HG03139 (cell line): Measurements from ENCODE around the gene STIP1.

Source experiments
- ATAC-seq: cut with Tn5 transposase; IDR thresholded peaks from one replicate; pipeline ENCODE4 v1.9.1; 2021; ENCODE audit not compliant: unreplicated experiment

STIP1 gene

GRCh38 chr11:64196626-64197025 is 10.7 kb downstream of the STIP1 start:
- no peak for ATAC-seq

- ATAC-seq: no peak
These were observed 12.5 kb downstream of the STIP1 start for GRCh38 chr11:64198511-64198910.

- ATAC-seq: no peak
These were observed 15.6 kb downstream of the STIP1 start for GRCh38 chr11:64201543-64201942.

- ATAC-seq: no peak
These were observed 17.0 kb downstream of the STIP1 start for GRCh38 chr11:64202992-64203391.

GRCh38 chr11:64203421-64204079 is 17.6 kb downstream of the STIP1 start:
- ATAC-seq: no peak

- no peak for ATAC-seq
These were observed 18.1 kb downstream of the STIP1 start for GRCh38 chr11:64204080-64204440.

GRCh38 chr11:64204464-64204989 is 18.6 kb downstream of the STIP1 start:
- ATAC-seq: no peak

- ATAC-seq: peak; percentile 34
These were observed 20.7 kb downstream of the STIP1 start, which contains the start of gene FERMT3 for GRCh38 chr11:64206457-64207255. Gene FERMT3, plus strand, starts transcription at chr11:64206721. Its CDS starts 644 bp downstream, at chr11:64207365.

- ATAC-seq: peak; percentile 59
These were observed 21.5 kb downstream of the STIP1 start for GRCh38 chr11:64207256-64208085.

GRCh38 chr11:64208086-64208795 is 22.3 kb downstream of the STIP1 start:
- no peak for ATAC-seq

- ATAC-seq: no peak
These were observed 23.0 kb downstream of the STIP1 start for GRCh38 chr11:64208796-64209562.

- no peak for ATAC-seq
These were observed 23.5 kb downstream of the STIP1 start for GRCh38 chr11:64209563-64209843.

- no peak for ATAC-seq
These were observed 24.5 kb downstream of the STIP1 start for GRCh38 chr11:64210301-64211020.

GRCh38 chr11:64211181-64211872 is 25.4 kb downstream of the STIP1 start:
- ATAC-seq: no peak

GRCh38 chr11:64216879-64217278 is 30.9 kb downstream of the STIP1 start:
- no peak for ATAC-seq

GRCh38 chr11:64218628-64219353 is 32.8 kb downstream of the STIP1 start:
- no peak for ATAC-seq

- ATAC-seq: no peak
These were observed 33.3 kb downstream of the STIP1 start for GRCh38 chr11:64219354-64219684.

- no peak for ATAC-seq
These were observed 33.8 kb downstream of the STIP1 start for GRCh38 chr11:64219755-64220154.
